GM10248 (cell line): ENCODE data around the gene SLC22A13.
"Not testable (repeated sequence)": the region's sequence is repeated elsewhere in the genome, so short reads cannot be mapped to it uniquely, and the experiment has no call there.

Experiments
- CTCF ChIA-PET: fragments of 300-600 bp; sonication (Branson Sonifier 250); formaldehyde crosslinking; extraction: SDS; loops from one replicate; lab custom pipeline; 2021; ENCODE audit warnings: antibody characterized with exemption; lab: Yijun Ruan, JAX
- POLR2A ChIA-PET: fragments of 350-650 bp; sonication (Branson Sonifier 250); formaldehyde crosslinking; extraction: SDS; loops from one replicate; lab custom pipeline; 2020; ENCODE audit warnings: antibody characterized with exemption; lab: Yijun Ruan, JAX
- DNase-seq: peaks from one replicate; pipeline ENCODE4 v3.0.0; 2012; ENCODE audit errors: extremely low spot score
- CTCF ChIP-seq: IDR thresholded peaks from 2 replicates; pipeline ENCODE4 v1.5.1; 2012; ENCODE audit warnings: mild to moderate bottlenecking, low read depth; ENCODE audit errors: extremely low read depth, missing control alignments, control extremely low read depth

The SLC22A13 gene

DNA sequence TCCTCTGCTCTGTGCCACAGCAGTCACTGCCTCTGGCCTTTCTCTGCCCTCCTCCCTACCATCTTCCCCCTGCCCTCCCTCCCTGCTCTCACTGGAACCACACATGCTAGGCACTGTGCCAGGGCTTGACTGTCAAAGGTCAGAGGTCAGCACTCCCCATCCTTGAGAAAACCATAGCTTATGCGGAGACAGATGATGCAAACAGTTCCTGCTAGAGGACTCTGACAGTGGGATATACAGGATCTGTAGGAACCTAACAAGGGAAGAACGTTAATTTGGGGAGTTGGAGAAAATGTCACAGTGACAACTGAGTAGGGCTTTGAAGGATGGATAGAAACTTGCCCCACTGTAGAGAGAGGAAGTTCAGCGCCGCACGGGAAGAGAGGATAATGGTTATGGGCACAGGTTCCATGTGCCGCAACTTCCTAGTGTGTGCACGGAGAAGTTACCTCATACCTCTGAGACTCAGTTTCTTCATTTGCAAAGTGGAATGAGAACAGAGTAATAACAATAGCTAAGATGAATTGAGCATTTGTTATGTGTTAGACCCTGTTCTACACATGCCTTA lies 51.7 kb downstream of the SLC22A13 start:
- TF ChIP-seq CTCF: no peak
- CTCF ChIA-PET: interaction anchor here (2.4 kb wide), 1 partner anchor 29 kb away, joined by 10 read pairs; the partner anchor contains the start of gene XYLB
- POLR2A ChIA-PET: no interaction called here
- DNase-seq: no peak

DNA sequence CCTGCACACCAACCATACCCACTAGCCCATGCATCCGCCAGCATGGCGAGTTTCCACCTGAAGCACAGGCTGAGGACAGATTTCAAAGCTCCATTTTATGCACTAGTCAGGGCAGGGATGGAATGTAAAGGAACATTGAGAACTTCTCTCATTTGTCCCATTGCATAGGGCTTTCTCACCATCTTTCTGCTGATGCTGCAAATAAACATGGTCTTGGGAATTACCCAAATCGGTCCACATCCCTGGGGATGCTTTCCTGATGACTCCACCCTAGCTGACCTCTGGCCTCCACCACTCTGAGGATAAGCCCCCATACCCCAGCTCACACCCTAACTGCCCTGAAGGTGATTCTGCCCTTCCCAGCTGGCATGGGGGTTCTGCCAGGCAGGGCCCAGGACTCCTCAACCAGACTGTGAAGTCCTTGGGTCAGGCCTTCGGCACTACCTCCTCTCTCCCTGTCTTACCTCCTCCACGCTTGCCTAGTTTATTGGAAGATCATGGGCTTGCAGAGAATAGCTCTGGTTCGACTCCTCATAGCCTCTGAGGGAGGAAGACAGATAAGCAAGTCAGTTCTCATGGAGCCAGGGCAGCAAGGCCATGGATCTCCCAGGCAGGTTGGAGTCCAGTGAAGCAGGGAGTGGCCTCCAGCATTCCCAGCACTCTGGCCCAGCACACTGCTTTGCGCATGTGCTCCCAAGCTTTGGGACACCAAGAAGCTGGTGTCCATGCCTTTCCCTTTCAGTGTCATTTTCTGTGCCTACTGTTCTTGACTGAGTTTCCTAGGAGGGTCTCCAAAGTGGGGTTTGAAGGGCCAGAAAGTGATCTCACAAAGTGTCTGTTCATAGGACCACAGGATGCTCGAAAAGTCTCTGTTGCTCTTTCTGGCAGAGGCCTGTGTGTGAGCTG lies 53.4 kb downstream of the SLC22A13 start:
- CTCF ChIA-PET: interaction anchor here (2.4 kb wide), 1 partner anchor 27 kb away, joined by 10 read pairs; the partner anchor contains the start of gene XYLB
- no peak for DNase-seq
- TF ChIP-seq CTCF: no peak
- POLR2A ChIA-PET: no interaction called here

GRCh38 chr3:38320638-38321037 lies 55.0 kb downstream of the SLC22A13 start:
- DNase-seq: not testable (repeated sequence)
- CTCF ChIA-PET: interaction anchor here (1.1 kb wide), 1 partner anchor 25 kb away, joined by 5 read pairs; the partner anchor contains the start of gene XYLB

DNA sequence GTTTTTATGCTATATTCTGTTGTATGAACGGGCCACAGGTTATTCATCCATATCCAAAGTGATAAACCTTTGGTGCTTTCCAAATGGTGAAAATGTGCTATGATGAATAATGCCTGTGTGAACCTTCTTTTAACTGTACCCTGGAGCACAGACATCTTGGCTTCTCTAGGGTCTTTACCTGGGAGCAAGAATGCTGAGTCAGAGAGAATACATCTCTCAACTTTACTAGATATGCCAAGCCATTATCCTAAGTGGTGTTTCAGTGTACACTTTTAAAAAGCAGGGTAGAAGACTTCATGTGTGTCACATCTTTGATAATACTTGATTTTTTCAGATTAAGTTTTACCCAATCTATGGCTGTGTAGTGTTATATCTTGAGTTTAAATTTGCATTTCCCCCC lies 57.4 kb downstream of the SLC22A13 start:
- DNase-seq: no peak
- no peak for TF ChIP-seq CTCF
- CTCF ChIA-PET: no interaction called here
- POLR2A ChIA-PET: no interaction called here

More at GRCh38 chr3:38320638-38321037, 55.0 kb downstream of the SLC22A13 start:
- POLR2A ChIA-PET: not testable (repeated sequence)

DNA sequence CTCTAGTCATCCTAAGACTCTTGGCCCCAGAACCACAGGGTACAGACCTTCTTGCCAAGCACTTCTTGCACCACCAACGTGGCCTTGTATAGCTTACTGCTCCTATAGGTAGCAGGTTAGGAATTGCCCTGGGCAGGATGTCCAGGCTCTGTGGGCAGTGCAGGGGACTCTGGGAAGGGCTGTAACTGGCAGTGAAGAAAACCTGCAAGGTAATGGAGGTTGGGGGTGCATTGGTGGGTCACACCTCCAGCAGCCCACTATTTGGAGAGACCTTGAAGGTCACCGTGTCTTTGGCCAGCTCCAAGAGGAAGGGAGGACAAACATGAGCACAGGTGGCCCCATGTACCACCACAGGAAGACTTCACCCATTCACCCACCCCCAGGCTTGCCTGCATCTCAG lies 59.6 kb downstream of the SLC22A13 start:
- TF ChIP-seq CTCF: no peak
- POLR2A ChIA-PET: no interaction called here
- no peak for DNase-seq
- CTCF ChIA-PET: interaction anchor here (1.2 to 4.8 kb wide), 2 partner anchors 20 to 26 kb away, joined by 3 to 36 read pairs; partner anchors contain the start of gene XYLB

GRCh38 chr3:38327335-38328009 lies 61.9 kb downstream of the SLC22A13 start:
- POLR2A ChIA-PET: no interaction called here
- no peak for TF ChIP-seq CTCF
- no peak for DNase-seq
- CTCF ChIA-PET: interaction anchor here (1.2 to 4.8 kb wide), 2 partner anchors 11 to 18 kb away, joined by 3 to 36 read pairs; partner anchors contain the start of gene XYLB
